NB4 (cell line): Measurements from ENCODE around the gene EXOC6B.

Experiments used
- CTCF ChIP-seq: IDR thresholded peaks from one replicate; pipeline ENCODE4 v1.5.1; 2012; ENCODE audit warnings: low read depth, low read length
- MAX ChIP-seq: IDR thresholded peaks from 2 replicates; pipeline ENCODE4 v1.6.1; 2011; ENCODE audit warnings: low read depth, low read length
- MYC ChIP-seq: IDR thresholded peaks from 2 replicates; pipeline ENCODE4 v1.6.1; 2011; ENCODE audit warnings: low read depth, low read length
- POLR2A ChIP-seq: IDR thresholded peaks from 2 replicates; pipeline ENCODE4 v1.6.1; 2011; ENCODE audit warnings: mild to moderate bottlenecking; ENCODE audit not compliant: insufficient read length; ENCODE audit errors: extremely low read depth

- no peak for TF ChIP-seq CTCF
- TF ChIP-seq POLR2A, result no peak
- TF ChIP-seq MAX, result no peak
- no peak for TF ChIP-seq MYC
Measured at GRCh38 chr2:72833084-72833714, 7.4 kb upstream of the EXOC6B start.
